NCI-H524 treated with DMSO at 0.1 percent for 48 hours (cell line): ENCODE data around the gene CALM1.
A peak's percentile ranks its signal among the peaks of the same experiment; 100 is the strongest.
"Not testable (repeated sequence)": the region's sequence is repeated elsewhere in the genome, so short reads cannot be mapped to it uniquely, and the experiment has no call there.

Experiments used
- DNase-seq: peaks from one replicate; lab custom pipeline; 2025; lab: John Stamatoyannopoulos, UW

The CALM1 gene

DNA sequence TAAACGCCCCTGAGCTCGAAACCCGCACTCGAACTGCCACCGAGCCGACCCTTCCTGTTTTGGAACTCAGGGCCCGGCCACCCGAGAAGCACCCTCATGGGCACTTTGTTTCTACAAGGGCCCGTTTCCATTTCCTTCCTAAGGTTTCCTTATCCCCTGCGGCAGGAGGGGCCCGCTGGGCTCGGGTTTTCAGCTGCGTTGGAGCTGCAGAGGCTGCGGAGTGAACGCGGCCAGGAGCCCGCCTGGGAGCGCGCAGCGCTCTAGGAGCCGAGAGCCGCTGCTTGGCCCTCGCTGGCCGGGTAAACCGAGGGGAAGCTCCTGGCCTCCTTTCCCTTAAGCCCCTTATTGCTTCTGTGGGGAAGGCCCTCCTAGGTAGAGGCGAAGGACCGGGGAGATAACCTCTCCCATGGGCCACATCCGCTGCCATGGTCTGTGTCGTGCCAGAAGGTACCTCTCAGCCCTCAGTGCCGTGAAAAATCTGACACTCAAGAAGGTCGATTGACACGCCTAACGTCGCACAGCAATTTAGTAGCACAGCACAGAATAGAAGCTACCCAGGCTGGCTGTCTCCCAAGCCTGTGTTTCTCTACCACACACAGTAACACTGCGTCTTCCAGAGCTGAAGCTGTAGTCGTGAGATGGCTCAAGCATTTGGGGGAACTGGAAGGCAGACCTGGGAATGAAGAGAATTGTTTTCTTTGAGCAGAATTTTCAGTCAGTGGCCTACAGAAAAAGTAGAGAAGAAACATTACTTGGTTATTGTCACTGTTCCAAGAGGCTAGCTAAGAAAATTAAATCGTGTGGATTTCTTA lies 12.9 kb upstream of the CALM1 start:
- no peak for DNase-seq

DNA sequence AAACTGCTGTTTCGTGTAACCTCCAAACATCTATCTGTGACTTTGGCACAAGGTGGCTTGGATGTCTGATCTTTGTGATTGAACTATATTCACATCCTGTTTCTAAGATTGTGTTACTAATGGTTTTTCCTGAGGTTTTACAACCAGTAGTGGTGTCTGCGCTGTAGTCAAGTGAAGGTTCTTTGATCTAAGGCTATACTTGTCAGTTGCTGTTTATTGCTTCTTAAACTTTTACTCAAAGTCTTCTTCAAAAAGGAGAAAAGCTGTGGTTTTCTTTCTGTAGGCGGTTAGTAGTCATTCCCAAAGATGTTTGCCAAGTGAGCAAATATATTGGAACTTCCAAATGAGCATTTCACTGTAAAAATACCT lies 12.3 kb upstream of the CALM1 start:
- DNase-seq: no peak

DNA sequence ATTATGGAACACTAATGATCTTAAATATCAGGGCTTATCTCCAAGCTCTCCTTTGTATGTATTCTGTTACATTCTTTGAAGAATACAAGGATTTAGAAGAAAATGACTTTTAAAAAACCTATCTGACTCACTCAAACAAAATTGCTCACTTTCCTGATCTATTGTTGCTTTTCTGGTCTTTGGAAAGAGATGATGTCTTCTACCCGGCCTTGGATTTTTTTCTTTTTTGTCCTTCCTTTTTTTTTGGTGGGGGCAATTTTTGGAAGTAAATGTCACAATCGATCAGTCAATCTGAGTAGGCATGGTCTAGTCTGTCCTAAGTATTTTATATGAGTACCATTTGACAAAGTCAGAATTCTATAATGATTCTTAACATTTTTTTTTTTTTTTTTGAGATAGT lies 10.5 kb upstream of the CALM1 start:
- no peak for DNase-seq

DNA sequence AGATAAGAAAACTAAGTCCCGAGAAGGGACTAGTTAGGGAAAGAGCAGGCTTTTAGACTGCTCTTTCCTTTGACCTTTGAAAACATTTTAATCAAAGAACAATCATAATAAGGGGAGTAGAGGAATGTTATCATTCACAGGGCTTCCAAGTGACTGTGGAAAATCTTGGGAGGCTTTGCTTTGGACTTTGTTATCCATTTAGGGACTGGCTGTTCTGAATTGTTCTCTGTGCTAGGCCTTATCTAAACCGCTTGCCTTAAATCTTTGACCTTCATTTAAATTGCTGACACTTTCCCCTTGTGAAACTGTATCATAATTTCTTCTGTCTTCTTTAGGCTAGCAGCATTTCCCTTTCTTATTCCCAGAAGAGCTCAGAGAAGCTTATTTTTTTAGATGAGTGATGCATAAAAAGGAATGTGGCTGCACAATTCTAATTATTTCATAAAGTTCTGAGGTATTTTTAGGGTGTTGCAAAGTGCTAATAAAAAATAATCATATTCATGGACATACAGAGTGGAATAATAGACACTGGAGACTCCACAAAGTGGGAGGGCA lies 9.5 kb upstream of the CALM1 start:
- DNase-seq: no peak

DNA sequence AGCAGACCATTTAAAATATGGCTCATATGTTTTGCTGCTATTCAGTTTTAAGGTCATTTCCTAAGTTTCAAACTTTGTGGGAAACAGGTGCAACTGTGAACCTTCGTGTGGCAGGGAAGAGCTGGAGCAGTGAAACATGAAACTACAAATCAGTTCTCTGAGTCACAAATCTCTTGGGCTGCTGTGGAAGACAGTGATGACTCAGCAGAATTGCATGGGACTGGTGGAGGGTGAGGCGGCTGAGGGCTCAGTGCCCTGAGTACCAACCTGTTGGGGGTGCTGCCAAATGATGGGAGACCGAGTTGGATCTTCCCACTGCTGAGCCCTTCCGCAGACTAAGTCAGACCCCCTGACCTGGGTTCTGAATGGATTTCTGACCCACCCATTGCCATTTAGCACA lies 8.4 kb upstream of the CALM1 start:
- DNase-seq: no peak

DNA sequence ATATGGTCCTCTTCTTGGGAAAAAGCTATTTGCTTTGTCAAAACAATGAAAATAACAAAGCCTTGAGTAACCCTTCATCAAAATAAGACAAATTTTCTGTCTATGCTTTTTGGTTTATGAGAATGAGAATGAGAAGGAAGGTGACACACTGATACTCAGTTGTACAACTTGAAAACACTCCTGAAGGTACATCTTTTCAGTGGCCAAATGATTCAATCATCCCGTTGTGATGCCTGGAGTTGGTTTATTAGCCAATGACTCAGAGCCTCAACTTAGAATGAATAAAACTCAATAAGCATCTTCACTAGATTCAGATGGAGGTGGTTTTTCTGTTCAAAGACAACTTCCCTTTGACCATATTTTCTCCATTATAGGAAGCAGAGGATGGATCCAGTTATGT lies 7.8 kb upstream of the CALM1 start:
- no peak for DNase-seq

DNA sequence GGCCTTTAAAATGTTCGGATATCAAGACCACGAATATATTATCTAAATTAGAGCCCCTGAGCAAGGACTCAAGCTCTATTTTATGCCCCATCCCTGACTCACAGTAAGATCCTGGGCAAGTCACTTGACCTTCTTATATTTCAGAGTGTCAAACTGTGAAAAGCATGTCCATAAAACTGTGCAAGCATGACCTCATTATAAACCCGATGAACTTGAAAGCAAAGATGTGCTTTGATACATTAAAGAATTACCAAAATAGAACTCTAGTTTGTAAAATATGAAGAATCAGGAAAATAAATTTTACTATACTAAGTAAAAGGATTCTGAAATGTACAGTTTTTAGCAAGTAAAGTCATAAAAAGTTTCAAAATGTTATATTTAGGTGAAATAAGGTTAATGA lies 2.9 kb upstream of the CALM1 start:
- DNase-seq: no peak

DNA sequence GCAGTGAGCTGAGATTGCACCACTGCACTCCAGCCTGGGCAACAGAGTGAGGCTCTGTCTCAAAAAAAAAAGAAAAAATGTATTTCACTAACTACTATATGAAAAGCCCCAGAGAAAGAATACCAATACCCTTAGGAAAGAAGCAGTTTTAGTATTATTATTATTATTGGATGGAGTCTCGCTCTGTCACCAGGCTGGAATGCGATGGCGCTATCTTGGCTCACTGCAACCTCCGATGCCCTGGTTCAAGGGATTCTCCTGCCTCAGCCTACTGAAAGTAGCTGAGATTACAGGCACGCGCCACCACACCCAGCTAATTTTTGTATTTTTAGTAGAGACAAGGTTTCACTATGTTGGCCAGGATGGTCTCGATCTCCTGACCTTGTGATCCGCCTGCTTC lies 2.0 kb upstream of the CALM1 start:
- DNase-seq: not testable (repeated sequence)

DNA sequence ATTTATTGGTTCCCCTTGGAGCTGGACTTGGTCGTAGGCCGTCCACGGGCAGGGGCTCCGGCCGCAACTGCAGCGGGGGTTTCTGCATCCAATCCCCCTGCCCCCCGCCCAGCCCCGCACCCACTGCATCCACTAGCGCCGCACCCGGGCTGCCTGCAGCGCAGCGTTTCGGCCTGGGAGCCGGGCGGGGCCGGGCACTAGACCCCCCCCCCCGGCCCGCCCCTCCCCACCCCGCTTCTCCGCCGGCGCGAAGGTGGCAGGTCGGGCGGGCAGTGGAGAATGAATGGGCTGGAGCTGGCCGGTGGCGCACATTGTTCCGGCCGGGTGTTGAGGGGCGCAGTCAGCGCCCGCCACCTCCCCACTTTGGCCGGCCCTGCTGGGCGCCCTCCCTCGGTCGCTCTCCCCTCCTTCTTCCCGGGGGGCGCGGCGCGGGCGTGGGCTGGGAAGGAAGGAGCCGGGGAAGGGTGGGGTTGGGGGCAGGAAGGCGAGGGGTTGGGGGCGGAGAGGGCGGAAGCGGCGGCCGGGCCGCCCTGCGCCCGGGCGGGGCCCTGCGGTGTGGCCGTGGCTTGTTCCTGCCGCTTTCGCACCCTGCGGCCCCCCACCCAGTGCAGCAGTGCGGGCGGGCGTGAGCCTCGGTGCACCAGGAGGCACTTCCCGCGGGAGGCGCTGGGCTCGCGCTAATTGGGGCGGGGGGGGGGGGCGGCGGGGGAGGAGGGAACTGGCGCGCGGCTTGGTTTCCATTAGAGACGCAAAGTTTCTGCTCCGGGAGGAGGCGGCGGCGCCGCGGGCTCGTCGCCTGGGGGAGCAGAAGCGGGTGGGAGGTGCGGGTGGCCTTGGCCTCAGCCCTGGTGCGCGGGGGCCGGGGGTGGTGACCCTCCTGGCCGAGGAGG lies 841 bp downstream of the CALM1 start:
- no peak for DNase-seq

DNA sequence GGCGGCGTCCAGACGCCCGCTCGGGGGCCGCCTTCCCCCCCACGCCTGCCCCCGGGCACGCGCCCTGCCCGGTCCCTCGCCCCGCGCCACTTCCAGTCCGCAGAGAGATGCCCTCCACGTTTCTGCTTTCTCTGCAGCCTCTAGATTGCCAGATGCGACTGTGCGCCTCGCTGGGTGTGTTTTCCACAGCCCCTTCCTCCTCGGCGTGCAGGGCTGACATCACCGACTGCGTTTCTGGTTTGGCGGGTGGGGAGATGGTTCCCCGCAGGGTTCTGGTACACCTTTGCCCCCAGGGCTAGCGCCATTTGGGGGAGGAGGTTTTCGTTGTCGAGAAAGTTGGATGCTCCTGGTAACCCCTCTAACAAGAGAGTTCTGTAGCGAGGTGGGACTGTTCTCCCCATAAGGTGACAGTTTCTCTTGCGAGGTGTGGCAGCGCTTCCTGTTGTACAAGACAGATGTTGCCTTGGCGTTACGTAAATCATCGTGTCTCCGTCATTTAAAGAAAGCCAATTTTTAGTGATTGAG lies 1.5 kb downstream of the CALM1 start:
- no peak for DNase-seq

DNA sequence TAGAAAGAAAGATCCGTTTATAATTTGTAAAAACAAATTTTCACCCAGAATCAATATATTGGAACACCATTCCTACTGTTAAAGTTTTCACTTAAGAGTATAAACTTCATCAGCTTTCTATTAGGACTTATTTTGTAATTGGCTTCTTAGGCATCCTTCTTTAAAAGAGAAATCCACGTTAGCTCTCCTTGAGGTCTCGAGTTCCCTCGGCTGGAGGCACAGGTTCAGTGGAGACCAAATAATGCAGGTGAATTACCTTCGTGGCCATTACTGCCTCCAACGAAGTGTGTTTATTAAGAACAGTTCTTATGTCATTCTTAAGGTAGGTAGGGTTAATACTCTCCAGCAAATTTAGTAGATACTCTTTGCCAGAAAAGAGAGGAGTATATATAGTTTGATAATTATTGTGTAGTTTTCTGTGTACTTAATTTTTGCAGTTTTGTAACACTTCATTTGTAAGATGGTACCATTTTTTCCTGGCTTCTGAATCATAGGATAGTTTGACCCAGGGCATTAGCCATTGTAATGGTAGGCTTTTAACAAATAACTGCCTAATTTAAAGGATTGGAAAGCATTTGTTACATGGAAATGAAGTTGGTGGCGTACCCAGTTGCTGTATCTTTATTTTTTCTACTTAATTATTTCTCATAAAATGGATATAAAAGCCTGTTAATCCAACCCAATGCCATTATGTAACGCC lies 2.2 kb downstream of the CALM1 start:
- DNase-seq: no peak

DNA sequence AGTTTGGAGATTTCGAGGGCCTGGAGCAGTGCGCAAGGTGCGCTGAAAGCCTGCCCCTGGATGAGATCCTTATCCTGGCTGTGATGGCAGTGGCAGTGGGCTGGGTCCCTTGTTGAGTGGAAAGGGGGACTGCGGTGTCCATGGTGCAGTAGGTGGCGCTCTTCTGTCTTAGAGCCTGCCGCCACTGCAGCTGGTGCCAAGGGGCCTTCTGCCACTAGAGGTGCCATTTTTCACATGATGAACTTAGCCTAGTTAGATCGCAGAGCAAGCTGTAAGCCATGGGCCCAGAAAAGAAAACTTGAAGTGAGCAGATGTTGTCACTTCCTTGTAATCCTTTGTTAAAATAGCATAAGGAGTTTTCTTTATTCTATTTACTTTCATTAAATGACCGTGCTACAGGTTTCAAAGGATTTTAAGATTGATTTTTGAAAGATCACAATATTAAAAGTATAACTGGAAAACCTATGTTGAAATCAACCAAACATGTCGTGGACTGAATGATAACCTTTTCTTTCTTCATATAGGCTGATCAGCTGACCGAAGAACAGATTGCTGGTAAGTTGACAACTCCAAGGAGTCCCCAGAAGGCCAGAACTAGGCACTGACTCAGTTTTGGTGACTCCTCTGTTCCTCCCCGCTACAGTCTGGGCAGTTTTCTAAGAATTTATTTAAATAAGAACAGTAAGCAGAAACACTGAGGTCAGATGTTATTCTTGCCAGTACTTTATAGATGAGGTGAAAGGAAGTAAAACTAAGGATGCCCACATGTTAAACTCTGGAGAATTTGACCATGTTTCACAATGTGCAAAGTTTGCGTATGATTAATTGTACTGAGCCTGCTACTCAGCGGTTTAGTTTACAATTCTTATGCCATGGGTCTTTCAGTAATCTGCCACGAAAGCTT lies 3.0 kb downstream of the CALM1 start:
- DNase-seq: peak; percentile 90

DNA sequence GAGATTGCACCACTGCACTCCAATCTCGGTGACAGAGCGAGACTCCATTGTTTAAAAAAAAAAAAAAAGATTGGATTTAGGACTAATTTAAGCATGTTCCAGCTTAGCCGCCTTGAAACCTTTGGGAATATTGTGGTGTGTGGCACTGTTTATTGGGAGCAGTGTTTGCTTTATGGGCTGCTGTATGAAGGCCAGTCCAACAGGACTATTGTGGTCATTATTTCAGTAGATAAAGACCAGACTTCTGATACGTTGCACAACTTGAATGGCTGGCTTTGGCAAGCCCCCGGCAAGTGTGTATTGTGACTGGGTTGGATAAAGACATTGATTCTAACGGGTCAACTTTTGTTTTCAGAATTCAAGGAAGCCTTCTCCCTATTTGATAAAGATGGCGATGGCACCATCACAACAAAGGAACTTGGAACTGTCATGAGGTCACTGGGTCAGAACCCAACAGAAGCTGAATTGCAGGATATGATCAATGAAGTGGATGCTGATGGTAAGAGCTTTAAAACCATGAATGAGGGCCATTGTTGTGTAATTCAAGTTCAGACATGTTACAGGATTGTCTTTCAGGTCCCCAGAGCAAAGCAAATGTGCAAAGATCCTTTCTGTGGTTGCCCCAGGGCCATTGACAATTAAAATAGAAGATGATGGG lies 4.2 kb downstream of the CALM1 start:
- DNase-seq: no peak

DNA sequence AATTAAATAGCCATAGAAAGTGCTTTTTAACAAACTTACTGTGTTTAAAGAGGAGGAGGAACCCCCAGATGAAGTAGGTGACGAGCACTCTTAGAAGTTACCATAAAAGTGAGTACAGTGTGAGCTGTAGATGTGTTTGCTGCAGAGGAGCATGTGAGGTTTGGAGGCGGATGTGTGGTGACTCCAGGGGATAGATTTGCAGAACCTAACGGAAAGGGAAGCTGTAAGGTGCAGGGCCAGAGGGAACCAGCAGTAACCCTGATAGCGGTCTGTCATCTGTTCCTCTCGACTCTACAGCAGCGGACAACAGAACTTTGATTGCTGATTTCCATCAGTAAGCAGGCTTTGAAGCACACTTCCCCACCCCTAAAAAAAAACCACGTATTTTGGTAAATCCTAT lies 5.2 kb downstream of the CALM1 start:
- no peak for DNase-seq

DNA sequence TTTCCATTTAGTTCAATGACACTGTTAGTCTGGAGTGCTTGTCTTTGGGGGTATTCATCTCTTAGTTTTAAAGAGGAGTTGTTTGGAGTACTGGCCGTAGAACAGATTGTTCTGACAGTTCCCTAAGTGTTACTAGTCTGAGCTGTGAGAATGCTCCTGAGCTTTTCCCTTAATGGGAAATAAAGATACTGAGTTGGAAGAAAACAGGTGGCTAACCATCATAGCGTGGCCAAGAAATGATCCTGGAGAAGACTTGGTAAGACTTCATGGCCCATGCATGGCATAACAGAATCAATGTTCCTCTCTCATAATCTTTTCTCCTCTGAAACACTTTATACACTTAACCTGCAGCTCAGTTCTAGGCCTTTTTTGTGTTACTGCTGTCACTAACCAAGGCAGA lies 6.2 kb downstream of the CALM1 start:
- DNase-seq: no peak

DNA sequence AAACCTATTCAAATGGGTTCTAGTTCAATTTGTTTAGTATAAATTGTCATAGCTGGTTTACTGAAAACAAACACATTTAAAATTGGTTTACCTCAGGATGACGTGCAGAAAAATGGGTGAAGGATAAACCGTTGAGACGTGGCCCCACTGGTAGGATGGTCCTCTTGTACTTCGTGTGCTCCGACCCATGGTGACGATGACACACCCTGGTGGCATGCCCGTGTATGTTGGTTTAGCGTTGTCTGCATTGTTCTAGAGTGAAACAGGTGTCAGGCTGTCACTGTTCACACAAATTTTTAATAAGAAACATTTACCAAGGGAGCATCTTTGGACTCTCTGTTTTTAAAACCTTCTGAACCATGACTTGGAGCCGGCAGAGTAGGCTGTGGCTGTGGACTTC lies 8.3 kb downstream of the CALM1 start:
- DNase-seq: no peak

DNA sequence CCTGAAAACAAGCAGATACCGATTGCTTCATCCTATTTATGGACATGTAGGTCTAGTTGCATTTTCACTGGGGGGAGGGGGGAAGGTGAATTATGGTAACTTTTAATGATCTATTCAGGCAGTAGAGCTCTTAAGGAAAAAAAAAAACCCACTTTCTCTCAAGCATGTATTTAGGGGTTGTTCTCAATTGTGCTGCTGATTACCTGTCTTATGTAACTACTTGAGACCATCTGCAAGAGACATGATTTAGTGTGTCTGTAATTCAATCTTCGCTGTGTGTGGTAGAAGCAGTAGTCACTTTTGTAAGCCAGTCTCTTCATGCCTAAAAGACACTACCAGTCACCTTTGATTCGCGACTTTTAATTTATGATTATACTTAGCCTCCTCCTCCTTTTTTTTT lies 8.9 kb downstream of the CALM1 start:
- peak; percentile 99 for DNase-seq

DNA sequence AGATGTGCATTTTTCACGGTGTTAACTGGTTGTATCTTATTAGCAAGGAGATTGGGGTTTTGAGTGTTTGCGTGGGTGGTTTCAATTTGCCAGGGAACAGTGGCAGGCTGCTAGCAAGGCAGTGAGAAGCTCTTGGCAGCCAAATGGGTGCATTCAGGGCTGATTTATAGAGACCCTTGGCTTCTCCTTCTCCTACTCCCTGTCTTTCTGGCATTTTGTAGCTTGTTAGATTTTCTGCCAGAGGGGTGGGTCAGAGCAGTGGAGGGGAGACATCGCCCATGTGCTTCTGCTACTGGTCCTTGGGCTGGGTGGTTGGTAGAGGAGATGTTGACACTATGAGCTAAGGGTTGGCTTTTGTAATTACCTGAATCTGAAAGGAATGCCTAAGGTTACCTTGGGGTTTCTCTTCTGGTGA lies 9.6 kb downstream of the CALM1 start:
- no peak for DNase-seq

DNA sequence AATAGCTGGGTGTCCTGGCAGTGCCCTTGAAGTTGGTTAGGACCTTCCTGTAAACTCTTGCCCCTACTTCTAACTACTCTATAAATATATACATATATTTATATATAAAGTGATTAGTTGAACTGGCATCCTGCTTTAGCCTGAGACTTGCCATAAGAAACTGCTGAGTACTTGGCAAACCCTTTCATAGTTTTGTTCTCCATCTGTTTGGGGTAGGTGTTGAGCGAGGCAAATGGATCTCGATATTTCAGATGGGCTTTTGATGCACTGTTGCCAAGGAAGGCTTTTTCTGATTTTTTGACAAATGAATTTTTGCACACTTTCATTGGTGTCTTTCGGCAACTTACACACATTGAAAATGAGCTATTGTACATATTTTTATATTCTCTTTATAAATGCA lies 10.4 kb downstream of the CALM1 start:
- no peak for DNase-seq

DNA sequence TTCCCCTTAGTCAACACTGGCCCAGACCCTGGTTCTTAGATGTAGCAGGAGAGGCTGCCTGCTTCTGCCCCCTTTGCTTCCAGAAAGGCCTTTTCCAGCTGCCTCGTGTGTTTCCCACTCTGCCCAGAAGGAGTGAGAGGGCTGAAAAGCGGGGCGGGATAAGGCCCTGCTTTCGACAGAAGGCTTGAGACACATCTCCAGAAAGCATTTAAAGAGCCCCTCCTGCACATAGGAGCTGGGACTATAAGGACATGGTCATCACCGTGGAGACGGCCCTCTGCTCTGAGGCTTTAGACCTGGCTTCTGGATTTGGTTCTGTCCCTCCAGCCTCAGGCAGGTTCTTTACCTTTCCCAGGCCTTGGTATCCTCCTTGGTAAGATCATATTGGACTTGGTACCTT lies 11.9 kb downstream of the CALM1 start:
- no peak for DNase-seq
